ELR (cell line): ENCODE results near the gene DGKI.

Experiments used
- DNase-seq: peaks from one replicate; pipeline ENCODE4 v3.0.0-alpha.2; 2015; ENCODE audit warnings: low read depth

The DGKI gene

DNA sequence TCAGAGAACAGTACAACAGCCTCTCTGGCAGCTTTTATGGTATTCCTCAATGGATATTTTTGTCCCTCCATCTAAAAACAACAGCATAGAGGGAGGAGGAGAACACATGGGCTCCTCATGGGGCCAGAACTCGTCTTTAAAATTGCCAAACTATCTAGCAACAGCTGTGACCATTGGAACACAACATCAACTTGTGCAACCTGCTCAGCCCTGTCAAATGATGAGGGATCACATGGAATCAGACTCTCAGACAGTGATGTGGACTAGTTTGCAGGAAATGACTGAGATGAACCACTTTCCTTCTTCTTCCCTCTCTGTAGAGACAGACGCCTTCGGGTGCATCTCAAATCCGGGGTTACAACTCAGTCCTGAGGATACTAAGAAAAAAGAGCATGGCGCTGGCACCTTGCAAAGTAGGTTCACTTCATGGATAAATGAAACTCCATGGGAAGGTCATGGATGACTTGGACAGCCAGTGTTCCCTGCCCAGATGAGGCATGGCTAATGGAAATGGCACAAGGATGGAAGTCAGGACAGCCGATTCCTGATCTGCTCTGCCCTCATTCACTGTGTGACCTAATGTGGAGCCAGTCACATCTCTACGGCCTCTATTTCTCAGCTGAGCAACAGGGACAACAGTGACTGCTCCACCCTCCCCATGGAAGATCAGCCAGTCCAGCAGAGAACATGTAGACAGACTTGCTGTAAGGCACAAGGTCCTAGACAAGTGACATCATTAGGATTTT, 24.6 kb upstream of the DGKI start:
- no peak for DNase-seq

- no peak for DNase-seq
Observed at GRCh38 chr7:137870684-137871083, 23.9 kb upstream of the DGKI start.

GRCh38 chr7:137870078-137870477, 23.3 kb upstream of the DGKI start:
- no peak for DNase-seq

GRCh38 chr7:137869260-137869659, 22.5 kb upstream of the DGKI start:
- DNase-seq: no peak

GRCh38 chr7:137867289-137867688, 20.5 kb upstream of the DGKI start:
- DNase-seq: no peak

- no peak for DNase-seq
Observed at GRCh38 chr7:137865764-137866163, 19.0 kb upstream of the DGKI start.

DNA sequence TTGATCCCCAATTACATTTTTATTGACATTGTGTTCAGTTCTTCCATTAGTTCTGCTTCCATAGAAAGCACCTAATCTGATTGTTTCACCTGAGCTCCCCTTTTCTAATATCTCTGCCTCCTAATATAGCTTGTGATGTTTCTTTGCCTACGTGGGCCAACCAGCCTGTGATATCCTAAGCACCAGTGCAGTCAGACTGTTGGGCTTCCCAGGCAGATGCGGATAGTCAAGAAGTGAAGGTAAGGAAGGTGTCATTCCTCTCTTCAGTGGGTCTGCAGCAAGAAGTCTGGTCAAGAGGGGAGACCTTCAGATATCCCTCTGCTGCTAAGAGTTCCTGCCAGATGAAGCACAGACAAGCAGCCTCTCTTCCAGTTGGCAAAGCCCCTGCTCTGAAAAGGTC, 16.2 kb upstream of the DGKI start:
- DNase-seq: no peak

DNA sequence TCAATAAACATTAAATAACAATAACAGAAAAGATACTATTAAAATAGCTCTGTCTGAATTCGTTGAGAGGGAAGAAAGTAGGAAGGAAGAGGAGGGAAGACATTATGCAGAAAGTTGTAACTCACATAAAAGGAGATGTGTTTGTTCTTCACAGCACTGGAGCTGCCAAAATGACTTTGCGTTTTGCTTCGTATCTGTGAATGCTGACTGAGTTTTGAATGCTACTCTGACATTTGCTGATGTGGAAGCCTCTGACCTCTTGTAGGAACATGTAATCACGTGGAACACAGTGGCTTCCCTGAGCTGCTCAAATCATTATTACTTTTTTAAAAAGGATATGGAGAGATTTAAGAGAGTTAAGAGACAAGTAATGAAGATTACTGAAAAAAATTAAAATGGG, 15.6 kb upstream of the DGKI start:
- DNase-seq: no peak

GRCh38 chr7:137860542-137860941, 13.8 kb upstream of the DGKI start:
- DNase-seq: no peak

- no peak for DNase-seq
Observed at GRCh38 chr7:137853053-137853452, 6.3 kb upstream of the DGKI start.

DNA sequence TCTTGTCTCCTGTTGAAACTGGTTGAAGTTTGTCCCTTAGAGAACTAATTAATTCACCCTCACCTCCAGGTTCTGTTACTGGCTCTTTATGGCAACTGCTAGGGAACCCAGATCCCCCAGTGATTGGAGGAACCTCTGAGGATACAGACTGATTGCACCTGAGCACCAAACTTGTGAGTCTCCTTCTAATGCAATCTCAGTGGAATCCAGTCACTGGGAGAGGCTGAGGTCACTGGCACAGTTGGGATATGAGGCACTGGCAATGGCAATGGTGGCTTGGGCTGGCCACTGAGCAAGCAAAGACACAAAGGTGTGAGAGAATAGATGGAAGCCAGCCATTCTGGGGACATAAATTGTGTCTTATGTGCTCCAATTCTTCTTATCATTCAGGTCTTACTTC, 5.3 kb upstream of the DGKI start:
- no peak for DNase-seq

DNA sequence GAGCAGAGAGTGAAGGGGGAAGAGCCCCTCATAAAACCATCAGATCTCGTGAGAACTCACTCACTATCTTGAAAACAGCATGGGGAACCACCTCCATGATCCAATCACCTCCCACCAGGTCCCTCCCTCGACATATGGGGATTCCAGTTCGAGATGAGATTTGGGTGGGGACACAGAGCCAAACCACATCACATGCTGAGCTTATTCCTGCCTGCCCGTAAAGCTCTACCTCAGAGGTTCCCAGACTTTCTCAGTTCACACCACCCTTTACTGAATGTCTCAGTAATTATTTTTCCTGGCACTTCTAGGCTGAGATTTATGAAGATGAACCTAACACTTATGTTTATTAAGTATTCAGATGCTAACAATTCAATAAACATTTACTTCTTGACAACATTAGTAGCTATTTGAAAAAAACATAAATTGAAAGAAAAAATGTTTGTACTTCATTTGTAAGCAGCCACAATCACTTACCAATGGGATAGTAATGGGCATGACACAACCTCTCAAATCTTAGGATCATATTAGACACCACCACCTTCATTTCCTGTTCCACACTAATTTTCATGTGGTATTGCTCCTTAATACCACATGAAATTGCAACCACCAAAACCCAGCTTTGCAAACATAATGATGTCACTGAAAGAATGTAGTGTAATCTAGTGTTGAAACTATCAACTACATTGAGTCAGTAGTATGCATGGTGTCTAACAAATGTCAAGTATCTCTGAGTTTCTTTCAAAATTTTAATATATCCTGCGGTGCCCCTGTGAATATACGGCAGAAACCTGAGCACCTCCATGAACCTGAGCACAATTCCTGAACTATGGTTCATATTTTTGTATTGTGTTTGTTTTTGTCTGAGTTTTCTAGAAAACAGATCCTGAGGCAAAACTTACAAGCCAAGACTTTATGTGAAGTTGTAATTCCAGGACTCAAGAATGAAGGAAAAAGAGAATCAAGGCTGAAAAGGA, 4.5 kb upstream of the DGKI start:
- DNase-seq: peak; percentile 23

DNA sequence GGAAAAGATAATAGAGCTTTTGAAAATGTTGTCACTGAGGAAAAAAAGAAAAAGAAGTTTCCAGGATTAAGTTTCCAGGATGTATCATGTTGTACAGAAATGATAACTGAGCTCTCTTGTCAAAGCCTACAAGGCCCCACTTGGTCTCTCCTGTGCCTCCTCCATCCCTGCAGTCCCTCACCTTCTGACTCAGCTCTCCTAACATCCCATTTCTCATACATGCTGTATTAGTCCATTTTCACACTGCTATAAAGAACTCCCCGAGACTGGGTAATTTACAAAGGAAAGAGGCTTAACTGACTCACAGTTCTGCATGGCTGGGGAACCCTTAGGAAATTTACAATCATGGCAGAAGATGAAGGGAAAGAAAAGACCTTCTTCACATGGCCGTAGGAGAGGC, 3.8 kb upstream of the DGKI start:
- peak; percentile 43 for DNase-seq

DNA sequence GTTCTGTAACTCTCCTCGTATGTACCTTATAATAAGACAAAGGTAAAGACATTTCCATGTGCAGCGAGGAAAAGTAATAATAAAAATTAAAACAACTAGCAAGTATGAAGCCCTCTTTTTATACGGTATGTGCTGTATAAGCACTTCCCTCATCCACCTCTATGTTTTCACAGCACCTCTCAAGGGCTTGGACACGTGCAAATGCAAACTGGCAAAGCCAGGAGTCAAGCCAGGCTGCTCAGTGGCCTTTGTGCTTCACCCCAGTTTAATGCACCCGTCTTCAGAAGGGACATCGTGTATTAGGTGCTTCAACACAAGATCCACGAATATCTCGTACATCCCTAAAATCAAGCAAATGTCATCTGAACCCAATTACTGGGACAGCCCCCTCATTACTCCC, 1.3 kb upstream of the DGKI start:
- DNase-seq: peak; percentile 8

DNA sequence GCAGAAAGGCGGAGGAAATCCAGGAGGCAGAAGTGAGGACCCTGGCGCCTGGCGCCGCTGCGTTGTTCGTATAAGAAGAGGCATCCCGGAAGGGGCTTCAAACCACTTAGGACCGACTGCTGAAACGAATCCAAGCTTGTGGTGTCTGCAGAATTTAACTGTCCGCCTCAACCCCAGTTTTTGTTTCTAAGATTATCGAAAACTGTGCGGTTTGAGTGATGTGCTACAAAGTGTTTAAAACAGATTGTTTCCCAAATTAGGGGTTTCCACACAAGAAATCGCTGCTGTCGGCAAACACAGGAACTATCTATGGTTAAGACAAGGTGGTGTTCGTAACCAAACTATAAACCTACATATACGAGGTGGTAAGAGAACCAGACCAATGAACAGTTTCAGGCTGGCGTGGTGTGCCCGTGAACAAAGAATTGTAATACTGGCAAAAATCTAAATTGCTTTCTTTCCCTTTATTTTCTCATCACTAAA, 835 bp upstream of the DGKI start:
- peak; percentile 6 for DNase-seq

DNA sequence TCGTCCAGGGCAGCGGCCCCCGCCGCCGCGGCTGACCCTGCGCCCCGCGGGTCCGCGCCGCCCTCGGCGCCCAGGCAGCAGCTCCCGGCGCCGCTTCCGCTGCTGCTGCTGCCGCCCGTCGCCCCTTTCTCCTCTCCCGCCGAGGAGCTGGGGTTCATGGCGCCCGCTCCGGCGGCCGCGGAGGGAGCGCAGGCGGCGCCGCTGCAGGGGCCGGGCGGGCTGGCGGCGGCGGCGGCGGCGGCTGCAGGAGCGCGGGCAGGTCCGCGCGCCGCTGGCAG, 286 bp downstream of the DGKI start:
- peak; percentile 26 for DNase-seq

- DNase-seq: no peak
Observed at GRCh38 chr7:137844677-137845425, 1.9 kb downstream of the DGKI start.

GRCh38 chr7:137839903-137840779, 6.6 kb downstream of the DGKI start:
- DNase-seq: no peak

GRCh38 chr7:137838706-137839315, 8.0 kb downstream of the DGKI start:
- no peak for DNase-seq

DNA sequence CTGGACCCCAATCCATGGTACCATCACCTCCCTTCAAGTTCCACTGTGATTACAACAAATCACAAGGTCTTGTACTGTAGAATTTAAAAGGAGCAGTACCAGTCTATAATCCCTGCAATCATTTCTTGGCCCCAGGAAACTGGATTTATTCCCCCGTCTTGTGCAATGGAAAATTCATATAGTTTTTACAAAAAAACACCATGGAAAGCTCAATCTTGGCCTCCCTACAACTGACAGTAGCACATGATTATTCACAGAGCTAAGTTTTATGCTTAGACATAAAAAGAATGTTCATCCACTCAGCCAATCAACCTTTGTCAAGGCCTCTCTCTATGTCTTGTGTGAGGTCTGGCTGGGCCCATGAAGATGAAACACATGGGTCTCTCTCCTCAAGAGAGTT, 10.2 kb downstream of the DGKI start:
- no peak for DNase-seq

- no peak for DNase-seq
Observed at GRCh38 chr7:137836113-137836509, 10.7 kb downstream of the DGKI start.
